ES-I3 (cell line): ENCODE results near the gene VWA5B1.

ENCODE experiments used
- H3K36me3 ChIP-seq: 2 replicates; pipeline ENCODE4 v1.6.1; 2013; ENCODE audit warnings: mild to moderate bottlenecking, low read length, control low read depth, moderate library complexity; ENCODE audit not compliant: insufficient read depth
- H3K4me1 ChIP-seq: 2 replicates; pipeline ENCODE4 v1.6.1; 2013; ENCODE audit warnings: mild to moderate bottlenecking, control low read depth, low read length; ENCODE audit not compliant: insufficient read depth
- H3K9ac ChIP-seq: 2 replicates; pipeline ENCODE4 v1.6.1; 2013; ENCODE audit warnings: low read depth, mild to moderate bottlenecking, low read length, moderate library complexity
- H3K9me3 ChIP-seq: 2 replicates; pipeline ENCODE4 v1.6.1; 2013; ENCODE audit warnings: mild to moderate bottlenecking, low read length, moderate library complexity; ENCODE audit not compliant: control insufficient read depth, insufficient read depth

The VWA5B1 gene

DNA sequence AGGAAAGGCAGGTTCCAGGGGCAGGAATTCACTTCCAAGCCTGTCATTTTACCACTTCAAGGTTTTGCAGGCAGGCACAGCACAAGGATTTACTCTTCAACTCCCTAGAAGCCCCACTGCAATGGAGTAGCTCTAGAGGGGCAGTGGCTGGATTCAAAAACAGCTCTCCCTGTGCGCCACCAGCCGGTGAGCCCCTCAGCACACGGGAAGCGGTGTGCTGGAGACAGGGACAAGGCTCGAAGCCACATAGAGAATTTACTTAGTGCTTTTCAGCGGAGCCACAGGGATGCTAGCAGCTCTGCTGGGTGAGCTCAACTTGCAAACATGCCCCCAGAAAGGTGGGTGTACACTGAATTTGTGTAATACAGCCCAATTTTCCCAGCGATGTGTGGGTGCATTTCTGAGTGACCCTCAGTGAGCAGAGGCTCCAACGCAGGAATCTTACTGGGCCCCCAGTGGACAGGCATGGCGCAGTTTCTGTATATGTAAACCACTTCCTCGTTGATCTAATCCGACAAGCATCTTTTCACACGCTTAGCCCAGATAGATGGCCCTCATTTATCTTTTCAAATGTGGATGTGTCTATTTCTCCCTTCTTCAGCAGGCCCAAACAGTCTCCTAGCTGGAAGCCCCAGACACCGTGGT is 10.9 kb downstream of the VWA5B1 start:
- Histone ChIP-seq H3K36me3 (no peaks in the 10 kb centered on the region; the same call in 1 of the 2 replicates), H3K9ac (no peak overlapping the region), H3K4me1 (no peaks in the 10 kb centered on the region), H3K9me3 (no peaks in the 10 kb centered on the region)

DNA sequence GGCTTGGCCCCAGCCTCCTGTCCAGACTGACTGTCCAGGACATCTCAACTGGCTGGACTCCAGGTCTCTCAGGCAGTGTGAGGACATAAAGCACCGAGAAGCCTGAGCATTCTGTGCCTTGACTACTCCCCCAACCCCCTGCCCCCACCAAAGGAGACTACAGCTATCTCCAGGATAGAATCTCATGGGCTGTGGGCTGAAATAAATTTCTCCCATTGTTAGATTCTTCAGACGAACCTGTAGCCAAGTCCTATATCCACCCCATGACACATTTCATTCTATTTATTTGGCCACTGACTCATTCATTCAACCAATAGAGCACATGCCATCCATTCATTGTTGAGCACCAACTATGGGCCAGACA is 11.4 kb downstream of the VWA5B1 start:
- Histone ChIP-seq H3K9ac (no peak overlapping the region), H3K4me1 (no peaks in the 10 kb centered on the region), H3K9me3 (no peaks in the 10 kb centered on the region), H3K36me3 (no peaks in the 10 kb centered on the region; the same call in 1 of the 2 replicates)

DNA sequence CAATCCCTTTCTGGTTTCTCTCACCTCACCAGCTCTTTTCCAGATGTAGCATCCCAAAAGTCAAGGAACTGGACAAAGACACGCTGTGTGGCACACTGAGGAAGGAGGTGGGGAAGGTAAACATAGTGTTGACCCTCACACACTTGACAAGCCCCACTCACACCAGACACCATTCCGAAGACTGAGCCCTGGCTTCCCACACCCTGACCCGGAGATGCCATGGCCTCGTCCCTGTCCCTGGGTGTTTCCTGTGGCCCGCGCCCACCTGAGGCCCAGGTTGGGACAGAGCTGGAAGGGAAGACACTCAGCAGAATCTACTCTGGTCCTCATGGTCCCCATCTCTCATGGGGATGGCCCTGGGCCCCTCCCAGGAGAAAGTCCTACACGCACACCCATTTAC is 16.4 kb downstream of the VWA5B1 start:
- H3K9me3 ChIP-seq = no peaks in the 10 kb centered on the region
- no peak overlapping the region for H3K9ac ChIP-seq
- H3K4me1 ChIP-seq = no peaks in the 10 kb centered on the region
- no peaks in the 10 kb centered on the region; the same call in 1 of the 2 replicates for H3K36me3 ChIP-seq

DNA sequence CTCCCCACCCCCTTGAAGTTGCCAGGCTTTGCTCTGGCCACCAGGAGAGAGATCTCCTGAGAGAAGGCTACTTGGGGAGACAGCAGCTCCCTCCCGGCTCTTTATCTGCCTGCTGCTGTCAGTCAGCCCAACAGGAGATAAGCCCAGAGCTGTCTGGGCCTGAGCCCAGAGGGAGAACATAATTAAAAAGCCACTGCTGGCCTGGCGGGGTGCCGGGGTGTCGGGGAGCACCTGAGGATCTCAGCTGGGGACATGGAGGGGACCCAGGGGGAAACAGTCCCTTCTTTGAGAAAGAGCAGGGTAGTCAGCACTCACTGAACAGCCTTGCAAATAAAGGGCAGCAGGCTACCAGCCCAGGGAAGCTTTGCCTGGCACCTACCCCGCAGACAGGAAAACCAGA is 17.9 kb downstream of the VWA5B1 start:
- Histone ChIP-seq H3K9ac (no peak overlapping the region), H3K4me1 (no peaks in the 10 kb centered on the region), H3K36me3 (no peaks in the 10 kb centered on the region), H3K9me3 (no peaks in the 10 kb centered on the region)

DNA sequence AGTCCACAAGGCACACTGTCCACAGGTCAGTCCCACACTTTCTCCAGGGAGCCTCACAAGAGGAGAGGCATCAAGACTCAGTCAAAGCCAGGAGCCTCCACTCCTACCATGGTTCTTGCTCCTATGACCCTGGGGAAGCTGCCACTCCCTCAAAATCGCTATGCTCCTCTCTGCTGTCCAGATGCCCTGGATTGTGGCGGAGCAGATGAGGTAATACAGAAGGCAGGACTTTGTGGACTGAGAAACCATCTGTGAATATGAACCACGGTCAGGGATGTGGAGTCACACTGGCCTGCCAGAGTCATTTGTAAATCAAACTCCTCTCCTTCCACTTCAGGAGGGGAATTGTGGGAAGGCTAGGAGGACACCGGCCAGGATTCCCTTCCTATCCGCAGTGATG is 20.6 kb downstream of the VWA5B1 start:
- H3K9ac ChIP-seq = no peak overlapping the region
- no peaks in the 10 kb centered on the region for H3K36me3 ChIP-seq
- no peaks in the 10 kb centered on the region for H3K9me3 ChIP-seq
- no peaks in the 10 kb centered on the region for H3K4me1 ChIP-seq

DNA sequence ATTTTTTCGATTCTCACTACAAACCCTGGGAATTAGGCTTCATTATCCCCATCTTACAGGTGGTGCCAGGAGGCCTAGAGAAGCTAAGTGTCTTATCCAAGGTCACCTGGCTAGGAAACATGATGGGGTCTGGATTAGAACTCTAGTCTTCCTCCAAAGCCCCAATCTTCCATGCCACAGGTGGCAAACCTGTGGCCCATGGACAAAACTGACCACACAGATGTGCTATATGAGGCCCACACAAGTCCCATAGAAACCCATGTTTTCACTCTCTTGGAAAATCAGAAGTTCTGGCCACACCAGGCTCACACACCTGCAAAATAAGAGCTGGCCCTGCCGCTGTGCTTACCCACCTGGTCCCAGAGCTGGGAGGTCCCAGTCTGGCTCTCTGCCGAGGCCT is 21.6 kb downstream of the VWA5B1 start:
- Histone ChIP-seq H3K9ac (no peak overlapping the region), H3K36me3 (no peaks in the 10 kb centered on the region), H3K4me1 (no peaks in the 10 kb centered on the region), H3K9me3 (no peaks in the 10 kb centered on the region)

DNA sequence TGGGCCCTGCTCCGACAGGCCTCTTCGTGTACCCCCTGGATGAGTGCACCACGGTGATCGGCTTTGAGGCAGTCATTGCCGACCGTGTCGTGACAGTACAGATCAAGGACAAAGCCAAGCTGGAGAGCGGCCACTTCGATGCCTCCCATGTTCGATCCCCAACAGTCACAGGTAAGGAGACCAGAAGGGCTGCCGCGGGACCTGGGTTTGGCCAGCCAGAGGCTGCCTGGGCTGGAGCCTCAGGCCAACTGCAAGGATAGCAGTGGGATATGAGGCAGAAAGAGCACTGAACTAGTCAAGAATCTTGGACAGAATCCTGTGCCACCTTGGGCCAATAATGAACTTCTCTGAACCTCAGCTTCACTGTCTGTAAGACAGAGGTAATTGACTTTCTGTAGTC is 22.1 kb downstream of the VWA5B1 start:
- Histone ChIP-seq H3K36me3 (no peaks in the 10 kb centered on the region), H3K4me1 (no peaks in the 10 kb centered on the region), H3K9me3 (no peaks in the 10 kb centered on the region), H3K9ac (no peak overlapping the region)

DNA sequence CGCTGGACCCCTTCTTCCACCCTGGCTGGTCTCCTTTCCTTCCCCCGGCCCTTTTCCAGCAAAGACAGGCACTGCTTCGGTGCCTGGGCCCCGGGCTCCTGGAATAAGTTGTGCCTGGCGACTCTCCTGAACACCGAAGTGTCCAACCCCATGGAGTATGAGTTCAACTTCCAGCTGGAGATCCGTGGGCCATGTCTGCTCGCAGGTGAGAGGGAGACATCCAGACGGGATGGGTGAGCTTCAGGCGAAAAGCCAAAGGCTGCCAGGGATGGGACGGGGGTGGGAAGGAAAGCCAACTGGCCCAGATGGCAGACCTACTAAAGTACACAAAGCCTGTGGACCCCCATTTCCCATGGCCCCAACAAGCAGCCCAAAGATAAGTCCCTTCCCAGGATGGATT is 26.8 kb downstream of the VWA5B1 start:
- no peak overlapping the region for H3K9ac ChIP-seq
- no peaks in the 10 kb centered on the region for H3K9me3 ChIP-seq
- H3K36me3 ChIP-seq = no peaks in the 10 kb centered on the region
- no peaks in the 10 kb centered on the region; the same call in 1 of the 2 replicates for H3K4me1 ChIP-seq

DNA sequence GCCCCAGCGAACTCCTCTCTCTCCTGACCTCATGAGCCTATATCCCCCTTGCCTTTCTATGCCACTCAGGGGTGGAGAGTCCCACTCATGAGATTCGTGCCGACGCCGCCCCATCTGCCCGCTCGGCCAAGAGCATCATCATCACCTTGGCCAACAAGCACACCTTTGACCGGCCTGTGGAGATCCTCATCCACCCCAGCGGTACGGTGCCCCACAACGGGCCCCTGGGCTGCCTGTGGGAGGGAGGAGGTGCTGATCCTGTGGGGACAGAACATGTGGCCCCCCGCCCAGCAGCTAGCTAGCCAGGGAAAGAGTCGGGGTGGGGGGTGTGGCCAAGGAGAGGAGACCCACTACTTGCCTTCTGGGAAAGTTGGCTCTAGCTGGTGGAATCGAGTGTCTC is 27.8 kb downstream of the VWA5B1 start:
- Histone ChIP-seq H3K36me3 (no peaks in the 10 kb centered on the region), H3K4me1 (no peaks in the 10 kb centered on the region; the same call in 1 of the 2 replicates), H3K9ac (no peak overlapping the region), H3K9me3 (no peaks in the 10 kb centered on the region)

DNA sequence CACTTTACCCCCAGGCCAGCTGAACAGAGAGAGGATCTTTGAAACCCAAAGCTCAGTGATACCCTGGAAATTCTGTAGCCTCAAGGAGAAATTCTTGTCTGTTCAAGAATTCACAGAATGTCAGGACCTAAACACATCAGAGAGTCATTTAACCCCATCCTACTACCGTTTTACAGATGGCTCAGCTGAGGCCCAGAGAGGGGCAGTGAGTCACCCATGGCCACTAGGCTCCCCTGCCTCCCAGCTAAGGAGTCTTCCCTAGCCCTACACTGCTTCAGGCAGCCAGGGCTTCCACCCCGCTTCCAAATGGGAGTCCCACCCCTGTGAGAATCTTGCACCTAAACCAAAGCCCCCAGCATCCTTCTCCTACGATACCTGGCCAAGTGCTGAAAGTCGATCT is 28.3 kb downstream of the VWA5B1 start:
- no peak overlapping the region for H3K9ac ChIP-seq
- no peaks in the 10 kb centered on the region; the same call in 1 of the 2 replicates for H3K4me1 ChIP-seq
- no peaks in the 10 kb centered on the region for H3K36me3 ChIP-seq
- no peaks in the 10 kb centered on the region for H3K9me3 ChIP-seq

DNA sequence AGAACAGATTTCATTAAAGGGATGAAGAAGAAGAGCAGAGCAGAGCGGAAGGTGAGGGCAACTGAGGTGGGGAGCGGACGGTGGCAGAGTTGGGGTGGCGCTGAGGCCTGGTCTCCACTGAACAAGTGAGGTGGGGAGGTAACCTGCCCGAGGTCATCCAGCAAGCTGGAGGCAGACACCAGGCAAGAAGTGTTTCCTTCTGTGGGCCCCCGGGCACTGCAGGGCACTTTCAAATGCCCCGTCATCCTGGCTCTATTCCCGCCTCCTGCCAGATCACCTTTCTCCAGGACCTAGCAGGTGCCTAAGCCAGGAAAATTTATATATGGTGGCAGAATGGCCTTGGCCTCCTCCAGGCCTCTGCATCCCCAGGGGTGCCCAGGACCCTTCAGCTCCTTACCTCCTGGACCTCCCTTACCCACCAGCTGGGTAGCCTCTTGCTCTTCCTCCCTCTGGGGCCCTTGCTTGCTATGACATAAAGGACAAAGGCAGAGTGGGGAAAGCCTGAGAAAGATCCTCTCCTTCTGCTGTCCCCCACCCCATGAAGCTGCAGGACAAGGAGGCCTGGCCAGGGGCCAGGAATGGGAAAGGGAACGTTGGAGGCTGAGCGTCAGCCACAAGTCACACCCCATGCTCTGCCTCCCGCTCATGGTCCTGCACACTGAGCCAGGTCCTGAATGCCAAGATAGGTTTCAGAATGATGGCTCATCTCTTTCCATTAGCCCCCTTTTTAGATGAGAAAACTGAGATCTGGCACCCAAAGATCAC is 29.0 kb downstream of the VWA5B1 start:
- Histone ChIP-seq H3K9ac (no peak overlapping the region), H3K9me3 (no peaks in the 10 kb centered on the region), H3K4me1 (no peaks in the 10 kb centered on the region; the same call in 1 of the 2 replicates), H3K36me3 (no peaks in the 10 kb centered on the region)

DNA sequence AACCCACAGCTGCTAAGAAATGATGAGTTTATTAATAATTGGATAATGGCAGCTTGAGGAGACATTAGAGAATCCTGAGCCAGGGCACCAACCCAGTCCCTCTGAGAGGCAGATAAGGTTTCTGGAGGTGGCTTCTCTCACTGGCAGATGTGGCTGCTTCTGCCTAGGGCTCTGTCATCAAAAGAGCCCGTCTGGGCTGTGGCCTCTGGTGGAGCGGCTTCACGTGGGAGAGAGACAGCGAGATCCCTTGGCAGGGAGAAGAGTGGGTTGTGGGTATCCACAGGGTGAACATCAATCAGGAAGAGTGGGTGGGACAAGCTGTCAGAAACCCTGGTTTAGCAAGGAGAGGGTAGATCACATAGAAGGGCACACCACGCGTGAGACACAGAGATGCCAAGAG is 30.0 kb downstream of the VWA5B1 start:
- H3K9ac ChIP-seq = no peak overlapping the region
- no peaks in the 10 kb centered on the region for H3K36me3 ChIP-seq
- no peaks in the 10 kb centered on the region for H3K9me3 ChIP-seq
- no peaks in the 10 kb centered on the region; the same call in 1 of the 2 replicates for H3K4me1 ChIP-seq

DNA sequence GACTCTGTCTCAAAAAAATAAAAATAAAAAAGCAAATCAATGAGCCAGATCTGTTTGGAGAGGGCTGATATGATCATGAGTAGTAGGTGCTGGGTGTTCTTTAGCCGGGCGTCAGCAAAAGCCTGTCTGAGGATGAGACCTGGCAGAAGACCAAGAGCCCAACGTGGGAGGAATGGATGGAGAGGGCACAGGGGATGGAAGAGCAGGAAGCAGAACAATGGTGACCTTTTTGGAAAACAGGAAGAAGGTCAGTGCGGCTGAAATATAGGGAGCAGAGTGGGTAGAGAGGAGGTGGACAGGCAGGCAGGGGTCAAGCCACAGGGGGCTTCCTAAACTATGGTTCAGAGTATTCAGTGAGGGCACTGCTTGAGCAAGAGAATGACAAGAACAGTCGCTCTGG is 30.9 kb downstream of the VWA5B1 start:
- no peaks in the 10 kb centered on the region for H3K36me3 ChIP-seq
- no peak overlapping the region for H3K9ac ChIP-seq
- peaks cover 4% of the 10 kb centered on the region; the same call in 1 of the 2 replicates for H3K4me1 ChIP-seq
- H3K9me3 ChIP-seq = no peaks in the 10 kb centered on the region

DNA sequence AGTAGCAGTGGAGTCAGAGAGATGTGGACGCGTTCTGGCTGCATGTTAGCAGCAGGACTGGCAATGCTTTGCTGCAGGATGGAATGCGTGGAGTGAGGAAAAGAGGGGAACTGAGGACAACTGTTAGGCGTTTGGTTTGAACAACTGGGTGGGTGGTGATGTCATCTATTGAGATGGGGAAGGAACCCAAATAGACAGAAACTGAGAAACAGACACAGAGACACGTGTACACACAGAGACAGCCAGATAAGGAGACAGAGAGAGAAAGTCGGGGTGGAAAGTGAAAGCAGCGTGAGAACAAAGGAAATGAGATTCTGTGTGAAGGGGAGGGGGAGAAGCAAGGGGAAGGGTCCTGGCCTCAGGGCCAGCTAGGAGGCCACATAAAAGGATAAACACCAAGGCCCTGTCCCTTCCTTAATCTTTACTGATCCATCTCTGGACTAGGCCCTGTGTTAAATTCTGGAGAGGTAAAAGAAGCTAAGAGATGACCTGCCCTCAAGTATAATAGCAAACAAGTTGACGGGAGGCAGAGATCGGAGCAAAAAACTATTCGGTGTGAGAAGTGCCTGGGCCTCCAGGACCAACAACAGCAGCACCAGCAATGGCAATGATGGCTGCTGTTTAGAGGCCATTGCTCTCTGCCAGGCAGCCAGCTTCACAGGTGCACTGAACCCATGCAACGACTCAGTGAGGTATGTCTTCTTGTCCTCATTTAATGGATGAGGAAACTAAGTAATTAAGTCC is 31.6 kb downstream of the VWA5B1 start:
- H3K9me3 ChIP-seq = no peaks in the 10 kb centered on the region
- peaks cover 4% of the 10 kb centered on the region; the same call in 1 of the 2 replicates for H3K4me1 ChIP-seq
- no peak overlapping the region for H3K9ac ChIP-seq
- no peaks in the 10 kb centered on the region for H3K36me3 ChIP-seq
